Forelimb muscle (tissue), 1 donor: ENCODE data around the gene RASA4. TPM values are rescaled to one million over a fixed set of nuclear protein-coding genes. Genes with fewer than 3 reads are reported as not detected.
A peak's percentile ranks its signal among the peaks of the same experiment; 100 is the strongest.
"Not testable (repeated sequence)": the region's sequence is repeated elsewhere in the genome, so short reads cannot be mapped to it uniquely, and the experiment has no call there.

Experiments
- DNase-seq: peaks from one replicate; pipeline ENCODE4 v3.0.0-alpha.2; 2013; ENCODE audit warnings: low read depth
- polyA plus RNA-seq: library from polyadenylated mRNA; unstranded; fragments of 120-200 nt; gene quantifications from one replicate; pipeline ENCODE4 v1.2.1, GENCODE V29; 2013; ENCODE audit not compliant: insufficient read length

Gene RASA4
- polyA plus RNA-seq, 1 donor: 38.6 TPM

- DNase-seq: not testable (repeated sequence)
These were observed 9.7 kb downstream of the RASA4 start for GRCh38 chr7:102606848-102607247.

DNA sequence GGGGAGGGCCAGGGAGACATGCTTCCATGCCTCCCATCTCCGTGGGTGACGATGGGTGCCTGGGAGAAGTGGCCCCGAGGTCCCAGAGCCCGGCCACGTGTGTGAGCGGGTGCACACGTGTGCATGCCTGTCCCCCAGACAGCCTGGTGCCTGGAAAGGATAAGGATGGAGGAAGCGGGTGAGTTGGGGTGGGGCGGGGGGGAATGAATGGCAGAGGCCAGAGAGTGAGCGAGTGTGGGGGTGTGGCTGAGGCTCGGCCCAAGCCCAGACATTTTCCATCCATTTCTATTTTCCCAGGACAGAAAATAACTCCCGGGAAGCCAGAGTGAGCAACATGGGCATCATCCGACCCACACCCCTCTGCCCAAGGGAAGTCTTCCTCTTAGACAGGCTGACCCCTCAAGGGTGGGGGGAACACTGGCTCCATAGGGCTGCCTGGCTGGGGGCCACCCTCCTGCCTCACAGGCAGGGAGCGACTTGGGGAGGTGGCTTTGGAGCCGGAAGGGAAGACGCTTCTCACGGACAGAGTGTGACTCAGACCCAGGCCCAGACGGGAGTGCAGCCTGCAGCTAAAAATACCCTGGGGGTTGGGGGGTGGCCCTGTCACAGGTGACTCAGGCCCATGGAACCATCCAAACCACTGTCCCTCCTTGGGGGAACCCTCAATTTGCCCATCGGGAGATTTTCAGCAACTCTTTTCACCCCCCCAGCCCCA is 12.0 kb downstream of the RASA4 start:
- DNase-seq: not testable (repeated sequence)

- DNase-seq: not testable (repeated sequence)
These were observed 14.2 kb downstream of the RASA4 start for GRCh38 chr7:102602317-102602716.

DNA sequence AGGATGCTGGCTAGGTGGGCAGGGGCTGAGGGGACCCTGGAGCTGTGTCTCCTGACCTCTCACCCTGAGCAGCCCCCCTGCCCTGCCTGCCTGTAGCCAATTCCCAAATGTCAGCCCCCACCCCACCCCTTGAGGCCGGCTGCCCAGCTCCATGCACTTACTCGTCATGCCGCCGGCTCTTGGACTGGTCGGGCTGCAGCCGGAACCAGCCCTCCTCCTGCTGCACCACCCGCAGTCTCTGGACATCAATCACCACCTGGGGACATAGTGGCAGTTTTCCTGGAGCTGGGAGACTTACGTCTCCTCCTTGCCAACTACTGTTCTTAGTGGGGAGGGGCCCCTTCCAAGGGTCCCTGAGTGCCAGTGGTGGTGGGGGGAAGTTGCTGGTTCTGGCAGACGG is 16.9 kb downstream of the RASA4 start:
- not testable (repeated sequence) for DNase-seq

- DNase-seq: not testable (repeated sequence)
These were observed 20.5 kb downstream of the RASA4 start for GRCh38 chr7:102596036-102596435.

- not testable (repeated sequence) for DNase-seq
These were observed 22.8 kb downstream of the RASA4 start for GRCh38 chr7:102593637-102594334.

GRCh38 chr7:102592477-102593019 is 24.0 kb downstream of the RASA4 start:
- not testable (repeated sequence) for DNase-seq

DNA sequence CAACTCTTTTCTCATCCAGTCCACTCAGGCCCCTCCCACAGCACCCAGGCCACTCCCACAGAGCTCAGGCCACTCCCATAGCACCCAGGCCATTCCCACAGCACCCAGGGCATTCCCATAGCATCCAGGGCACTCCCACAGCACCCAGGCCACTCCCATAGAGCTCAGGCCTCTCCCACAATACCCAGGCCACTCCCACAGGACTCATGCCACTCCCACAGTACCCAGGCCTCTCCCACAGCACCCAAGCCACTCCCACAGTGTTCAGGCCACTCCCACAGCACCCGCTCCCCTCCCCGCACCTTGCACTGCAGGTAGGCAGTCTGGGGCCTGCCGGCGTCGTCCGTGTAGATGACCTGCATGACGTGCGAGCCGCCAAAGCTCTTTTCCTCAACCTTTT is 26.7 kb downstream of the RASA4 start:
- DNase-seq: not testable (repeated sequence)

DNA sequence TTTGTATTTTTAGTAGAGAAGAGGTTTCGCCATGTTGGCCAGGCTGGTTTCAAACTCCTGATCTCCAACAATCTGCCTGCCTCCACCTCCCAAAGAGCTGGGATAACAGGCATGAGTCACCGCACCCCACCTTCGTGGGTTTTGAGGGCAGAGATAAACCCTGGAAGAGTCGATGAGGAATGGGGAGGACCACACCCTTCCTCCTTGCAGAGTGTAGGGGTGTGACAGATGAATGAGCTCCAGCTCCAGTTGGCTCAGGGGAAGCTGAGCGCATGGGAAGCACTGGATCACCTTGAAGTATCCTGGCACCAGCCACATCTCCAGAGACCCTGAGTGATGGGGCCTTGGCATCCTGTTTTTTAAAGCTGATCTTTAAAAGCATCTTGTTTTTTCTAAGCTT is 33.1 kb downstream of the RASA4 start:
- not testable (repeated sequence) for DNase-seq

DNA sequence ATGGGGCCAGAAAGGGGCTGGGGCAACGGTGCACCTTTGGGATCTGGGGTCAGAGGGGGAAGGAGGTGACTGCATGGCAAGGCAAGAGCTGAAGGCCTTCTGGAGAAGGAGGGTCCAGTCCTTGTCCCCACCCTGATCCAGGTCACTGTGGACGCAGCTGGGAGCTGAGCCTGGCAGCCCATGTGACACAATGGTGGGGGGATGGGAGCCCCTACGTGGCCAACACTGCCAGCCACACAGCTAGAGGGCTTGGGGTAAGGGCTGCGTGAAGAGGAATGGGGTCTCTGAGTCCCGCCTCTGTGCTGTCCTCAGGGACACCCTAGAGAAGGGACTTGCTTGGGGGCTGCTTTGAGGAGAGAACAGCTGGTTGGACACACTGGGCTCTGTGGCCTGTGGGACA is 34.8 kb downstream of the RASA4 start:
- not testable (repeated sequence) for DNase-seq

DNA sequence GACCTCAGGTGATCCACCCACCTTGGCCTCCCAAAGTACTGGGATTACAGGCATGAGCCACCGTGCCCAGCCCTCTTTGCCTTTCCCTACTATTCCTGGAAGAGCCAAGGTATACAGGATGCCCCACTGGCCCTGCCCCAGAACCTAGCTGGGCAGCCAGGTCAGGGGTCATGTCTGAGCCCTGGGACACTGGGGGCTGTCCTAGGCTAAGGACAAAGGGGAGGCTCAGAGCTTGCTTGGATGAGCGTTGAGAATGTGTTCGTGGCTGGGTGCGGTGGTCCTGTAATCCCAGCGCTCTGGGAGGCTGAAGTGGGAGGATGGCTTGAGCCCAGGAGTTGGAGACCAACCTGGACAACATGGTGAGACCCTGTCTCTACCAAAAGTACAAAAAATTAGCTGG is 38.1 kb downstream of the RASA4 start:
- not testable (repeated sequence) for DNase-seq

DNA sequence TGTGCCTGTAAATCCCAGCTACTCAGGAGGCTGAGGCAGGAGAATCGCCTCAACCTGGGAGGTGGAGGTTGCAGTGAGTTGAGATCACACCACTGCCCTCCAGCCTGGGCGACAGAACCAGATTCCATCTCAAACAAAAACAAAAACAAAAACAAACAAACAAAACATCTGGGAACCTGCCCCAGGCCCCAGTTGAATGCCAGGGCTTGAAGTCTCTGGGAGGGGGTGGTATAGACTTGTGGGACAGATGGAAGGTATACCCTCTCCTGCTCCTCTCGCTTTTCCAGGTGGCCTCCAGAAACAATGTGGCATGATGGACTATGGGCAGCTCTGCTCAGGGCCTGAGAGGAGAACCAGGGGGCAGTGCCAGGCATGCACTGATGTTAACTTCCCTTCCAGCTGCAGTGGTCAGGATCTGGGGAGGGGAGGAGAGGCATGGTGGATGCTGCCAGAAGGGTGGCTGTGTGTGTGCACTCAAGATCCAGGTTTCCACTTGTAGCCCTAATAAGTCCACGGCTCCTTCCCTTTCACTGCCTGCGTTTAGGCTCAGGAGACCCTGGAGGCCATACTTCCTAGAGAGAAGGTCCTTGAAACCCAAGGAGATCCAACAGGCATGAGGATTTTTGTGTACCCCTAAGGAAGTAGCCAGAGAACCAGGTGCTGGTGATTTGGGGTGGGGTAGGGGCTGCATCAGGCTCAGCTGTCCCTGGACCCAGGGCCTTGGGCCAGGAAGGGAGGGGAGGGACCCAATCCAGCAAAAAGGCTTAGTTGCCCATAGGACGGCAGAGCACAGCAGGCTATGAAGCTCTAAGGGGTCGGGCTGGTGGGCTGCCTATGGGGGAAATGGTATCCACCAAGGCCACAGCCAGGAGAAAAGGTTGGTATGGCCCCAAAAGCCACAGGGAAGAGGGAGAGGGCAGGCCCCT is 39.0 kb downstream of the RASA4 start:
- DNase-seq: not testable (repeated sequence)

GRCh38 chr7:102576363-102576762 is 40.2 kb downstream of the RASA4 start:
- DNase-seq: not testable (repeated sequence)

DNA sequence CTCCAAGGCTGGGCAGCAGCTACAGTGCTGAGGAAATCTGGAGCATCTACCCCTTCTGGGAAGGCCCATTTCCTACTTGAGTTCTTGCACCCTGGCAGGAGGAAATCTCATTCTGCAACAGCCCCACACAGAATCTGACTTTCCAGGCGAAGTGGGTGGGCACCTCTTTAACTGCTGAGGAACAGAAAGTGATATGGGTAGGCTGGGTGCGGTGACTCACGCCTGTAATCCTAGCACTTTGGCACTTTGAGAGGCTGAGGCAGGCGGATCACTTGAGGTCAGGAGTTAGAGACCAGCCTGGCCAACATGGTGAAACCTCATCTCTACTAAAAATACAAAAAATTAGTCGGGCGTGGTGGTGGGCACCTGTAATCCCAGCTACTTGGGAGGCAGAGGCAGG is 41.9 kb downstream of the RASA4 start:
- DNase-seq: not testable (repeated sequence)

DNA sequence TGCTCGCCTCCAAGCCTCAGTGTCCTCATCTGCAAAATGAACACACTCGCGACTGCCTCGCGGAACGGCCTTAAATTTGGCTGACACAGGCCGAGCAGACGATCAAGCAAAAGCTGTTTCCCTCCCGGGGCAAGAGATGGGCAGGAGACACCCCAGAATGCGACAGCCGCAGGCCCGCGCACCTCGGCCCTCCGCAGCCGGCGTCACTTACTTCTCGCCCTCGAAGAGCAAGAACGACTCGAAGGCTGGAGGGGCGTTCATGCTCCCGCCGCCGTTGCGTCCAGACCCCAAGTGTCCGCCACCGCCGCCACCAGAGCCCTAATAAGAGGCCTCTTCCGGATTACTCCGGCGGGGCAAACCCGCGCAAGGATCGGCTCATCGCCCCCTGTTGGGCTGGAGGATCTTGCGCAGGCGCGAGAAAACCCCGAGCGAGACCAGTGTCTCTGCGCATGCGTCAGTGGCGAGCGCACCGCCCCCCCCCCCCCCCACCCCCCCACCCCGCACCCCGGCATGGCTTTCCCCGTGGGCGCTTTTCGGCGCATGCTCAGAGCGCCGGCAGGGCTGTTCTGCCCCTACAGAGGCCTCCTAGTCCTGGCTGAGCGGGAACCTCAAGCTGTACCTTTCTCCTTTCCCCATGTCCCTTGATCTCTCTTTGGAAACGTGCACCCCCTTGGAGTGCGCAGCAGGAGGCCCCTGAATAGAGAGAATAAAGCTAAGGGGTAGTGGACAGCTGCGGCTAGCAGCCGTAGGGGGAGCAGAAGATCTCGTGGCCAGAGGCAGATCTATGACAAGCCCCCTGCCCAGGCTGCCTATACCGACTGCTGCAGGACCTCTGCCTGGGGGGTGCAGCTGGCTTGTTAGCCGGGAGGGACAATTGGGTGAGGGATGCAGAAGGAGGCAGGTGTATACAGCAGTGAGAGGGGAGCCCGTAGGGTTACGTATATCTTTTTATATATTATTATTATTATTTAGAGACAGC is 44.0 kb downstream of the RASA4 start, which contains the start of gene POLR2J3:
Gene POLR2J3, minus strand, starts transcription at position 323 of the 979 bp plus-strand sequence. Its CDS starts 62 bp downstream, at position 261.
- peak; percentile 57 for DNase-seq

GRCh38 chr7:102568620-102569019 is 47.9 kb downstream of the RASA4 start:
- not testable (repeated sequence) for DNase-seq

- DNase-seq: not testable (repeated sequence)
These were observed 65.6 kb downstream of the RASA4 start, which contains the start of gene SPDYE2 for GRCh38 chr7:102550808-102551422. Gene SPDYE2, plus strand, starts transcription at chr7:102551226. Its CDS starts 2,030 bp downstream, at chr7:102553256.

DNA sequence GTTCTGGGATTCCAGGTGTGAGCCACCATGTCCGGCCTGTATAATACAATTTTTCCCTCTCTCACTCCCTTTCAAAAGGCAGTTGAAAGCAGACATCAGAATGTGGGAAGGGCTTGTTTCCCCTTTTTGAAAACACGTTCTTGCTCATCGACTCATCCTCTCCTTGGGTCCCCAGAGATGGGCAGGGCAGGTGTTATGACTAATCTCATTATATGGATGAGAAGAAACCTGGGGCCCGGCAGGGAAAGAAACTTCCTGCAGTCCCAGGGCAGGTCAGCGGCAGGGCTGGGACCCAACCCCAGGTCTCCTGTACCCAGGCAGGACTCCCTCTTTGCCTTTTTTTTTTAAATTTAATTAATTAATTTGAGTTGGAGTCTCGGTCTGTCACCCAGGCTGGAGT is 70.2 kb downstream of the RASA4 start:
- not testable (repeated sequence) for DNase-seq

- not testable (repeated sequence) for DNase-seq
These were observed 71.3 kb downstream of the RASA4 start for GRCh38 chr7:102545288-102545687.

GRCh38 chr7:102544372-102544771 is 72.2 kb downstream of the RASA4 start:
- DNase-seq: not testable (repeated sequence)
